B cell (primary cell): Measurements from ENCODE around the gene MRPL17. TPM values are rescaled to one million over a fixed set of nuclear protein-coding genes. Genes with fewer than 3 reads are reported as not detected.

ENCODE experiments used
- ATAC-seq: fragments of 200-7000 bp; cut with Tn5 transposase; one replicate; pipeline ENCODE4 v1.10.0; 2021; ENCODE audit warnings: low read depth, mild to moderate bottlenecking, moderate number of reproducible peaks, moderate library complexity
- CTCF ChIA-PET: fragments of 350-600 bp; sonication (Branson Sonifier 250); formaldehyde crosslinking; loops from one replicate; lab custom pipeline; 2021; ENCODE audit warnings: antibody characterized with exemption, inconsistent platforms; lab: Charles Lee
- POLR2A ChIA-PET: fragments of 350-600 bp; sonication (Branson Sonifier 250); formaldehyde crosslinking; loops from one replicate; lab custom pipeline; 2021; ENCODE audit warnings: antibody characterized with exemption; lab: Charles Lee
- DNase-seq: peaks from one replicate; pipeline ENCODE4 v3.0.0; 2013
- H2AFZ ChIP-seq: 2 replicates; pipeline ENCODE4 v1.6.1; 2012; ENCODE audit warnings: mild to moderate bottlenecking, low read depth, low read length; ENCODE audit not compliant: insufficient read depth, poor library complexity, severe bottlenecking
- H3K27ac ChIP-seq, 2 donors: 1 replicate in 1 of 2; 2 replicates in 1 of 2; pipeline ENCODE4 v1.5.1; 2012 to 2013; ENCODE audit warnings: low read length in 2 of 2, mild to moderate bottlenecking in 2 of 2, moderate library complexity in 1 of 2
- H3K27me3 ChIP-seq, 4 experiments: fragments of 200-600 bp in 1 of 4; sonication (generic) in 1 of 4; replicated peaks in 1 of 4; 1 replicate in 2 of 4; 2 replicates in 2 of 4; pipeline versions ENCODE4 v1.6.1 to v1.7.0; 2013 to 2016; ENCODE audit warnings: low read length in 3 of 4, mild to moderate bottlenecking in 2 of 4, mixed read lengths in 1 of 4, moderate library complexity in 1 of 4; ENCODE audit not compliant: insufficient read depth in 4 of 4, control insufficient read depth in 3 of 4; ENCODE audit errors: control extremely low read depth in 1 of 4
- H3K36me3 ChIP-seq, 2 experiments: replicated peaks in 1 of 2; 1 replicate in 1 of 2; 2 replicates in 1 of 2; pipeline versions ENCODE4 v1.6.1 to v1.7.1; 2013; ENCODE audit warnings: low read length in 1 of 2; ENCODE audit not compliant: insufficient read depth in 2 of 2, control insufficient read depth in 1 of 2; ENCODE audit errors: control extremely low read depth in 1 of 2, extremely low read depth in 1 of 2
- H3K4me1 ChIP-seq, 2 donors: fragments of 200-600 bp in 1 of 2; sonication (generic) in 1 of 2; 1 replicate in 1 of 2; 2 replicates in 1 of 2; pipeline versions ENCODE4 v1.5.1 to v1.6.1; 2013 to 2017; ENCODE audit warnings: low read length in 2 of 2; ENCODE audit not compliant: control insufficient read depth in 2 of 2, insufficient read depth in 2 of 2
- H3K4me2 ChIP-seq: replicated peaks from 2 replicates; pipeline ENCODE3; 2012; ENCODE audit warnings: mild to moderate bottlenecking, low read depth, low read length; ENCODE audit not compliant: poor library complexity, severe bottlenecking
- H3K4me3 ChIP-seq, 5 experiments: fragments of 200-600 bp in 1 of 5; sonication (generic) in 1 of 5; 1 replicate in 3 of 5; 2 replicates in 2 of 5; pipeline versions ENCODE4 v1.5.1 to v1.7.0; 2011 to 2016; ENCODE audit warnings: low read length in 4 of 5, mild to moderate bottlenecking in 4 of 5, low read depth in 2 of 5, control low read depth in 1 of 5, moderate library complexity in 1 of 5; ENCODE audit not compliant: insufficient read depth in 1 of 5; ENCODE audit errors: control extremely low read depth in 1 of 5, extremely low read depth in 1 of 5
- H3K79me2 ChIP-seq: fragments of 200-600 bp; sonication (generic); one replicate; pipeline ENCODE4 v1.6.0; 2016; ENCODE audit warnings: low read length; ENCODE audit not compliant: control insufficient read depth, insufficient read depth
- H3K9ac ChIP-seq: fragments of 200-600 bp; sonication (generic); 2 replicates; pipeline ENCODE4 v1.6.1; 2017; ENCODE audit warnings: mild to moderate bottlenecking, low read length, moderate library complexity
- H3K9me3 ChIP-seq, 3 donors: one replicate each; pipeline versions ENCODE4 v1.6.1 to v1.7.1; 2013; ENCODE audit warnings: low read length in 2 of 3; ENCODE audit not compliant: control insufficient read depth in 2 of 3, insufficient read depth in 1 of 3; ENCODE audit errors: control extremely low read depth in 1 of 3
- H4K20me1 ChIP-seq: 2 replicates; pipeline ENCODE4 v1.6.0; 2012; ENCODE audit warnings: mild to moderate bottlenecking, low read length; ENCODE audit not compliant: insufficient read depth, control insufficient read depth, poor library complexity, severe bottlenecking
- H3K27ac Mint-ChIP-seq: one replicate; pipeline ENCODE4 v1.8.0; 2021; ENCODE audit warnings: mixed read lengths
- H3K27me3 Mint-ChIP-seq: one replicate; pipeline ENCODE4 v1.8.0; 2021; ENCODE audit warnings: mixed read lengths
- H3K4me1 Mint-ChIP-seq: one replicate; pipeline ENCODE4 v1.8.0; 2021; ENCODE audit warnings: mixed read lengths
- H3K4me3 Mint-ChIP-seq: one replicate; pipeline ENCODE4 v1.8.0; 2021; ENCODE audit warnings: mixed read lengths
- H3K9me3 Mint-ChIP-seq: one replicate; pipeline ENCODE4 v1.8.0; 2022; ENCODE audit warnings: mixed read lengths; ENCODE audit not compliant: insufficient read depth
- CTCF ChIP-seq: fragments of 200-600 bp; IDR thresholded peaks from one replicate; pipeline ENCODE4 v1.8.0; 2022; ENCODE audit warnings: antibody characterized with exemption, mild to moderate bottlenecking
- EZH2 ChIP-seq: IDR thresholded peaks from 2 replicates; pipeline ENCODE4 v1.6.1; 2012; ENCODE audit warnings: borderline replicate concordance, low read depth, mild to moderate bottlenecking, moderate library complexity, low read length; ENCODE audit not compliant: insufficient read depth, poor library complexity, severe bottlenecking
- WGBS: methylation state at CpG from one replicate; pipeline ENCODE4 v1.1.5; 2013; ENCODE audit warnings: missing lambda C conversion rate; ENCODE audit not compliant: insufficient coverage; 5-methylcytosine and 5-hydroxymethylcytosine counted together
- intact Hi-C: fragments of 100-400 bp; cut with micrococcal nuclease; formaldehyde crosslinking; loops from one replicate; pipeline ENCODE4 v1.10.0; 2022
- polyA plus RNA-seq: library from polyadenylated mRNA; depleted of rRNA; stranded (reverse); fragments of >200 nt; gene quantifications from 2 replicates; pipeline ENCODE4 v1.2.3, GENCODE V29; 2012
- total RNA-seq, 2 donors: library from RNA; stranded (reverse); fragments of 120-200 nt in 1 of 2; gene quantifications; 1 replicate in 1 of 2; 2 replicates in 1 of 2; pipeline versions ENCODE4 v1.2.3 to v1.2.4, GENCODE V29; 2013 to 2022

The MRPL17 gene
- total and polyA plus RNA-seq, 2 donors (not counting 1 experiment from before 2014, with no cell fraction given), result 9.9 to 18.2 TPM

GRCh38 chr11:6724013-6724412, 40.9 kb upstream of the MRPL17 start:
- Histone ChIP-seq H4K20me1 (peaks cover 77% of the 10 kb centered on the region), H3K36me3 (peaks cover 5 to 62% of the 10 kb centered on the region in 2 experiments), H3K79me2 (peaks cover 100% of the 10 kb centered on the region), H3K9ac (no peak overlapping the region), H3K9me3 (peaks cover 0 to 4% (median 0%) of the 10 kb centered on the region in 3 donors), H3K27ac (no peak overlapping the region), H2AFZ (no peak overlapping the region), H3K27me3 (no peaks in the 10 kb centered on the region), H3K4me2 (no peak overlapping the region), H3K4me1 (peaks cover 9 to 13% of the 10 kb centered on the region in 2 donors), H3K4me3 (no peak overlapping the region)
- ChIA-PET POLR2A (no interaction called here), CTCF (interaction anchor here (1.0 to 16.3 kb wide), 3 partner anchors 12 to 33 kb away, joined by 4 to 158 read pairs (median 5); no protein-coding TSS in a partner anchor)
- no peak for ATAC-seq
- DNase-seq, result no peak
- Mint-ChIP-seq H3K4me1 (peaks cover 66% of the 10 kb centered on the region), H3K27ac (no peak overlapping the region), H3K9me3 (no peaks in the 10 kb centered on the region), H3K27me3 (no peaks in the 10 kb centered on the region), H3K4me3 (no peak overlapping the region)
- intact Hi-C loops, result no loop called here
- no CpG with 5 or more reads among the region's 1 CpG for WGBS
- TF ChIP-seq CTCF (no peak), EZH2 (no peak)

GRCh38 chr11:6721343-6721742, 38.2 kb upstream of the MRPL17 start:
- POLR2A ChIA-PET, result no interaction called here
- H3K9me3 ChIP-seq, result no peaks in the 10 kb centered on the region
- H3K79me2 ChIP-seq, result peaks cover 93% of the 10 kb centered on the region
- no peak overlapping the region for H3K4me3 Mint-ChIP-seq
- H3K4me2 ChIP-seq, result no peak overlapping the region
- H3K27ac ChIP-seq, result peak overlapping the region in 1 of 2 donors; percentile 5
- H3K27me3 Mint-ChIP-seq, result no peaks in the 10 kb centered on the region
- peaks cover 47% of the 10 kb centered on the region for H3K4me1 Mint-ChIP-seq
- no peak overlapping the region for H3K4me3 ChIP-seq
- H3K9ac ChIP-seq, result no peak overlapping the region
- H3K27ac Mint-ChIP-seq, result no peak overlapping the region
- no peaks in the 10 kb centered on the region for H3K27me3 ChIP-seq
- peaks cover 5 to 63% of the 10 kb centered on the region in 2 experiments for H3K36me3 ChIP-seq
- intact Hi-C loops, result no loop called here
- TF ChIP-seq EZH2 (no peak), CTCF (no peak)
- no peak overlapping the region for H2AFZ ChIP-seq
- ATAC-seq, result no peak
- no CpG with 5 or more reads among the region's 1 CpG for WGBS
- DNase-seq, result no peak
- peaks cover 78% of the 10 kb centered on the region for H4K20me1 ChIP-seq
- H3K9me3 Mint-ChIP-seq, result no peaks in the 10 kb centered on the region
- CTCF ChIA-PET, result interaction anchor here (1.3 to 16.3 kb wide), 5 partner anchors 14 to 190 kb away, joined by 3 to 158 read pairs (median 5); no protein-coding TSS in a partner anchor
- peaks cover 9 to 13% of the 10 kb centered on the region in 2 donors for H3K4me1 ChIP-seq
